Skeletal muscle tissue (tissue), 4 donors: ENCODE results near the gene CD320. TPM values are rescaled to one million over a fixed set of nuclear protein-coding genes. Genes with fewer than 3 reads are reported as not detected.
"Not testable (repeated sequence)": the region's sequence is repeated elsewhere in the genome, so short reads cannot be mapped to it uniquely, and the experiment has no call there.

ENCODE experiments used
- H3K27ac ChIP-seq: one replicate; pipeline ENCODE4 v1.7.0; 2013; ENCODE audit warnings: mild to moderate bottlenecking, low read depth, low read length, inconsistent platforms
- H3K27me3 ChIP-seq, 3 donors: one replicate each; pipeline ENCODE4 v1.7.0; 2013; ENCODE audit warnings: low read length in 3 of 3; ENCODE audit not compliant: control insufficient read depth in 3 of 3, insufficient read depth in 3 of 3
- H3K36me3 ChIP-seq, 3 donors: one replicate each; pipeline ENCODE4 v1.7.0; 2013; ENCODE audit warnings: low read length in 3 of 3; ENCODE audit not compliant: control insufficient read depth in 3 of 3, insufficient read depth in 3 of 3
- H3K4me1 ChIP-seq, 3 donors: one replicate each; pipeline ENCODE4 v1.7.0; 2013; ENCODE audit warnings: low read length in 3 of 3, mild to moderate bottlenecking in 3 of 3; ENCODE audit not compliant: control insufficient read depth in 3 of 3, insufficient read depth in 3 of 3
- H3K4me3 ChIP-seq, 3 donors: one replicate each; pipeline ENCODE4 v1.7.0; 2013; ENCODE audit warnings: low read length in 3 of 3
- H3K9ac ChIP-seq, 3 donors: one replicate each; pipeline ENCODE4 v1.7.0; 2013; ENCODE audit warnings: low read length in 3 of 3, mild to moderate bottlenecking in 3 of 3, moderate library complexity in 2 of 3, low read depth in 1 of 3
- H3K9me3 ChIP-seq, 3 donors: one replicate each; pipeline ENCODE4 v1.7.0; 2013; ENCODE audit warnings: low read length in 3 of 3; ENCODE audit not compliant: control insufficient read depth in 3 of 3
- total RNA-seq: library from RNA; depleted of rRNA; stranded (reverse); fragments of >200 nt; gene quantifications from one replicate; pipeline ENCODE4 v1.2.3, GENCODE V29; 2014
- donor health status: Osteomylitis.

Gene CD320
- 11.5 TPM for total RNA-seq

GRCh38 chr19:8307965-8308866 is at the start of gene CD320:
CD320 (minus strand) TSS chr19:8308358; CDS start chr19:8308290, 68 bp downstream.
- Histone ChIP-seq H3K27ac (peak within 1 kb of the TSS; percentile 32), H3K36me3 (peaks cover 20 to 32% (median 25%) of the 10 kb centered on the region in 3 donors), H3K4me3 (peak within 1 kb of the TSS; percentile 86 to 96 (median 92)), H3K9me3 (no peaks in the 10 kb centered on the region), H3K4me1 (peaks cover 20 to 39% (median 29%) of the 10 kb centered on the region in 3 donors), H3K9ac (peak within 1 kb of the TSS; percentile 48 to 86 (median 63)), H3K27me3 (no peaks in the 10 kb centered on the region)

DNA sequence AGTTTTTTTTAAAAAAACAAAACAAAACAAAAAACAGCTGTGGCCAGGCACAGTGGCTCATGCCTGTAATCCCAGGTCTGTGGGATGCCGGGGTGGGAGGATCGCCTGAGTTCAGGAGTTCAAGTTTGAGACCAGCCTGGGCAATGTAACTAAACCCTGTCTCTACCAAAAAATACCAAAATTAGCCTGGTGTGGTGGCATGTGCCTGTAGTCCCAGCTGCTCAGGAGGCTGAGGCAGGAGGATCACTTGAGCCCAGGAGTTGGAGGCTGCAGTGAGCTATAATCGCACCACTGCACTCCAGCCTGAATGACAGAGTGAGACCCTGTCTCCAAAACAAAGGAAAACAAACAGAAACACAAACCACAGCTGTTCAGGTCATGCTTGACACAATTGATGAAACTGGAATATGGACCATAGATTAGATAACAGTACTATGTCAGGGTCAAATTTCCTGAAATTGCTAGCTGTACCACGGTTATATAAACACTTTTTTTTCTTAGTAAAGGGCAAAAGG is 48.9 kb upstream of the CD320 start:
- H3K4me1 ChIP-seq = peaks cover 11 to 20% (median 18%) of the 10 kb centered on the region in 3 donors
- no peaks in the 10 kb centered on the region for H3K27me3 ChIP-seq
- H3K27ac ChIP-seq = no peak overlapping the region
- H3K9me3 ChIP-seq = peaks cover 0 to 3% (median 0%) of the 10 kb centered on the region in 3 donors
- H3K9ac ChIP-seq = no peak overlapping the region
- H3K36me3 ChIP-seq = no peaks in the 10 kb centered on the region
- no peak overlapping the region for H3K4me3 ChIP-seq

DNA sequence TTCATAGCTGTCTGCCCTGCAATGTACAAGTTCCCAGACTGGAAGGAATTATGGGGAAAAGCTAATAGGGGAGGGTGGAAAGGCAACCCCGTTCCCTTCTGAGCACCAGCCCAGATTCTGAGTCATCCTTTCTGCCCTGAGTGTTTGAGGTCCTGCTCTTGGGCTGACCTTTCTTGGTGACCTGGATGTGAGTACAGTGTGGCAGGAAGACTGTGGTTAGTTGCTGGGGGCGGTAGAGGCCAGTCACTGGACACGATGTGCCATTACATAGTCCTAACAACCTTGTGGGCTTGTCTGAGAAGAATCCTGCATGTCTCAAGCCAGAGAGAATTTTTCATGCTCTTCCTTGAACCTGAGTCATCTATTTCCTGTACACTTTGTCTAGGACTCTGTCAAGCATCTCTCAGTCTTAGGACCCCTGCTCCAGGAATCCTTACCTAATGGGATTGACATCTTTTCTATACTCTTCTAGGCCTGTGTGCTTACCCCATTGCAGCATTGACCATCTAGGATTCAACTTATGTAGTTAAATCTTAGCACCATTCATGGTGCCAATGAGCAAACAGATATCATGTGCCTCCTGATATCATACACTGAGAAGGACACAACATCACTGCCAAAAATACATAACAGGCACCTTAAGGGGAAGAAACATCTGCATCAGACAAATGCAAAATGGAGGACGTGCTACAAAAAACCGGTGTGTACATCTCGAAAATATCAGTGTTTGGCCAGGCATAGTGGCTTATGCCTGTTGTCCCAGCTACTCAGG is 47.7 kb upstream of the CD320 start:
- no peaks in the 10 kb centered on the region for H3K27me3 ChIP-seq
- no peak overlapping the region for H3K4me3 ChIP-seq
- no peak overlapping the region for H3K9ac ChIP-seq
- H3K4me1 ChIP-seq = peaks cover 6 to 14% (median 13%) of the 10 kb centered on the region in 3 donors
- no peaks in the 10 kb centered on the region for H3K36me3 ChIP-seq
- H3K27ac ChIP-seq = peak overlapping the region; percentile 59
- H3K9me3 ChIP-seq = peaks cover 0 to 3% (median 0%) of the 10 kb centered on the region in 3 donors

DNA sequence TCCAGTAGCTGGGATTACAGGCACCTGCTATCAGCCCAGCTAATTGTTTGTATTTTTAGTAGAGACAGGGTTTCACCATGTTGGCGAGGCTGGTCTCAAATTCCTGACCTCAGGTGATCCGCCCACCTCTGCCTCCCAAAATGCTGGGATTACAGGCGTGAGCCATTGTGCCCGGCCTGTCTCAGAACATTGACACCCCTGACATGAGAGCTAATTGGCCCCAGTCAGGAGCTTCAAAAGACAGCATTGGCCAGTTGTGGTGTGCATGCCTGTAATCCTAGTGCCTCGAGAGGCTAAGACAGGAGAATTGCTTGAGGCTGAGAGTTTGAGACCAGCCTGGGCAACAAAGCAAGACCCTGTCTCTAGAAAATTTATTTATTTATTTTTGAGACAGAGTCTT is 44.7 kb upstream of the CD320 start:
- Histone ChIP-seq H3K9ac (peak overlapping the region in 1 of 3 donors; percentile 33), H3K4me1 (peaks cover 6 to 15% (median 14%) of the 10 kb centered on the region in 3 donors)
- H3K27me3 ChIP-seq, H3K27ac ChIP-seq, H3K9me3 ChIP-seq, H3K36me3 ChIP-seq, H3K4me3 ChIP-seq: not testable (repeated sequence)

DNA sequence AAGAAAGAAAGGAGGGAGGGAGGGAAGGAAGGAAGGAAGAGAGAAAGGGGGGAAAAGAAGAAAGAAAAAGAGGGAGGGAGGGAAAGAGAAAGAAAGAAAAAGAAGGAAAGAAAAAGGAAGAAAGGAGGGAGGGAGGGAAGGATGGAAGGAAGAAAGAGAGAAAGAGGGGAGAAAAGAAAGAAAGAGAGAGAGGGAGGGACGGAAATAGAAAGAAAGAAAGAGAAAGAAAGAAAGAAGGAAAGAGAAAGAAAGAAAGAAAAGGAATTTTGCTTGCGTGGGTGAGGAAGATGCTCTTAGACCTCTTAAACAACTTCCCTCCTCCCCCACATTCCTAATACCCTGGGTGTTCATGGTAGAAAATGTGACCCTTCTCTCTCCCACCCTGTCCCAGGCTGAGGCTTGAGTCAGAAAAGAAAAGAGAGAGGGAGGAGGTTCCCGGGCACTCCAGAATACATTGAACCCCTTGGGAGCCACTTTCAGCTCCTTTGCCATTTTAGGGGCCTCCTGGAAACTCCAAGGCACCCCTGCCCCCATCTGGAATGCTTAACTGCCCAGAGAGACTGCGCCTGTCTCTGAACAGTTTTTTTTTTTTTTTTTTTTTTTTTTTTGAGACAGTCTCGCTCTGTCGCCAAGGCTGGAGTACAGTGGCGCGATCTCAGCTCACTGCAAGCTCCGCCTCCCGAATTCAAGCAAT is 44.1 kb upstream of the CD320 start:
- Histone ChIP-seq H3K9me3 (peaks cover 0 to 3% (median 0%) of the 10 kb centered on the region in 3 donors), H3K27ac (no peak overlapping the region), H3K4me1 (peaks cover 9 to 18% (median 17%) of the 10 kb centered on the region in 3 donors), H3K4me3 (peak overlapping the region in 1 of 3 donors; percentile 3), H3K9ac (peak overlapping the region in 2 of 3 donors; percentile 16 to 20), H3K36me3 (no peaks in the 10 kb centered on the region), H3K27me3 (no peaks in the 10 kb centered on the region)

- not testable (repeated sequence) for H3K9me3 ChIP-seq, H3K36me3 ChIP-seq, H3K4me3 ChIP-seq, H3K9ac ChIP-seq, H3K27ac ChIP-seq, H3K27me3 ChIP-seq
- H3K4me1 ChIP-seq = peaks cover 7 to 15% (median 9%) of the 10 kb centered on the region in 3 donors
Observed at GRCh38 chr19:8349629-8350372, 41.6 kb upstream of the CD320 start.

DNA sequence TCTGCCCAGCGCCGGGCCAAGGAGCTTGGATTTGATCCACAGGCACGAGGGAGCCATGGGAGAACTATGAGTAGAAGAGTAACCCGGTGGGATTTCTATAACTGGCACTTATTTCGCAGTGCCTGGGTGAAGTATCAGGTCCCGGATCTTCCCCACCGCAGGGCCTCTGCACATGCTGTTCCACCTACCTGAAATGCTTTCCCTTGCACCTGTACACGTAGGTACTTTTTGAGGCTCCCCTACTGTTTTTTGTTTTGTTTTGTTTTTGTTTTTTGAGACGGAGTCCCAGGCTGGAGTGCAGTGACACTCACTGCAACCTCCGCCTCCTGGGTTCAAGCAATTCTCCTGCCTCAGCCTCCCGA is 35.3 kb upstream of the CD320 start:
- H3K27me3 ChIP-seq = peaks cover 15 to 28% (median 16%) of the 10 kb centered on the region in 3 donors

DNA sequence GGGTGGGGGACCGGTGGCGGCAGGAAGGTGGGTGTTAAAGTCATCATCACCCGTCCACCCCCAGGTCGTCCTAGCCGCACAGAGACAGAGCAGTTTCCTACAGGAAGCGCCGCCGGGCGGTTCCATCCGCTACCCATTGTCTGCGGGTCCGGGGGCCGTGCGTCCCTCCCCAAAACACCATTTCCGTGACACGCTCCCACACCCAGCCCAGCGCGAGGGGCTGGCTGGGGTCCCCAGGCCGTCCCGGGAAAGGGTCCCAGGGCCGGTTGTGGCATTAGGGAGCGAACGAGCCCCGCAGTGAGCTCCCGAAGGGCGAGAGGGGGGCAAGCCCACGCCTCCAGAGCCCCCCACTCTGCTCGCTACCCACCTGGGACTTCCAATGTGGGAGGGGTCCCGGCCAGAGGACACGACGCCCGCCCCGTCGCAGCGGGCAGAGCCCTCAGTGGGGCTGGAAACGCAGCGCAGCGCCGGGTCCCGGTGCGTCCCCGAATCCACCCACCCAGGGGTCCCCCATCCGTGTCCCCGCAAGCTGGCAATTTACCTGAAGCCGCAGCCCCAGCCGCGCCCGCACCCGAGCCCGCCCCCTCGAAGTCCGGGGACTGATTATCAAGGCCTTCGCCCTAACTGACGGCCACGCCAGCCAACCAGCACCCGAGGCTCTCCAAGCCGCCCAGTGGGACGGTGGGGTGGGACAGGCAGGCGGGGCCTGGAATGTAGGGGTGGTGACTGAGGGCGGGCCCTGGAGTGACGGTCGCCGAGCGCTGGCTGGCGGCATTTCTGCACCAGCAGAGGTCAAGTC is 34.7 kb upstream of the CD320 start, which contains the start of gene KANK3:
TSS of gene KANK3 (minus strand) at position 579 of the 799 bp plus-strand sequence. CDS start 5,434 bp downstream, outside the sequence.
- peak within 1 kb of the TSS; percentile 86 for H3K27ac ChIP-seq
- peaks cover 3 to 10% (median 3%) of the 10 kb centered on the region in 3 donors for H3K4me1 ChIP-seq
- peaks cover 15 to 31% (median 16%) of the 10 kb centered on the region in 3 donors for H3K27me3 ChIP-seq
- peak within 1 kb of the TSS; percentile 57 to 84 (median 81) for H3K9ac ChIP-seq
- peak within 1 kb of the TSS; percentile 51 to 68 (median 61) for H3K4me3 ChIP-seq
- no peaks in the 10 kb centered on the region for H3K9me3 ChIP-seq
- no peaks in the 10 kb centered on the region for H3K36me3 ChIP-seq

More for the DNA sequence above, 35.3 kb upstream of the CD320 start:
- H3K9ac ChIP-seq = no peak overlapping the region
- H3K4me3 ChIP-seq = peak overlapping the region in 2 of 3 donors; percentile 6 to 61
- no peaks in the 10 kb centered on the region for H3K9me3 ChIP-seq
- peaks cover 3 to 10% (median 4%) of the 10 kb centered on the region in 3 donors for H3K4me1 ChIP-seq
- H3K27ac ChIP-seq = no peak overlapping the region
- no peaks in the 10 kb centered on the region for H3K36me3 ChIP-seq
